PC-3 (cell line): ENCODE measurements around the gene KCNQ2. TPM values are rescaled to one million over a fixed set of nuclear protein-coding genes. Genes with fewer than 3 reads are reported as not detected.

Source experiments
- ATAC-seq: fragments of 200-7000 bp; cut with Tn5 transposase; 2 replicates; pipeline ENCODE4 v1.9.1; 2020; ENCODE audit warnings: mild to moderate bottlenecking, moderate library complexity
- BruUV-seq: library from RNA; stranded (reverse); fragments of 400-500 nt; replicated peaks from 2 replicates; lab custom pipeline; 2021; lab: Mats Ljungman, UMichigan
- CTCF ChIA-PET: fragments of 300-600 bp; sonication (Branson Sonifier 250); formaldehyde crosslinking; loops from one replicate; lab custom pipeline; 2022; ENCODE audit warnings: antibody characterized with exemption; lab: Charles Lee
- POLR2A ChIA-PET: fragments of 300-600 bp; sonication (Branson Sonifier 250); formaldehyde crosslinking; loops from one replicate; lab custom pipeline; 2022; ENCODE audit warnings: antibody characterized with exemption; ENCODE audit not compliant: unreplicated experiment; lab: Charles Lee
- DNase-seq: peaks from one replicate; pipeline ENCODE4 v3.0.0-alpha.2; 2015
- H2AFZ ChIP-seq: fragments of 300-600 bp; sonication (generic); 2 replicates; pipeline ENCODE4 v1.6.0; 2016; ENCODE audit warnings: antibody characterized with exemption, low read length
- H3F3A ChIP-seq: fragments of 300-600 bp; sonication (generic); one replicate; pipeline ENCODE4 v1.6.0; 2017; ENCODE audit warnings: antibody characterized with exemption, low read length, control low read depth, mild to moderate bottlenecking; ENCODE audit not compliant: unreplicated experiment
- H3K27ac ChIP-seq: fragments of 300-600 bp; sonication (generic); 2 replicates; pipeline ENCODE4 v1.5.1; 2016; ENCODE audit warnings: mild to moderate bottlenecking, low read length
- H3K27me3 ChIP-seq: fragments of 300-600 bp; sonication (generic); 2 replicates; pipeline ENCODE4 v1.6.1; 2016; ENCODE audit warnings: low read length, mixed read lengths
- H3K36me3 ChIP-seq: fragments of 300-600 bp; sonication (generic); 2 replicates; pipeline ENCODE4 v1.6.1; 2016; ENCODE audit warnings: low read depth, mixed run types, low read length, mixed read lengths
- H3K4me1 ChIP-seq: fragments of 300-600 bp; sonication (generic); 2 replicates; pipeline ENCODE4 v1.5.1; 2016; ENCODE audit warnings: low read length; ENCODE audit not compliant: insufficient read depth
- H3K4me2 ChIP-seq: fragments of 300-600 bp; sonication (generic); 2 replicates; pipeline ENCODE4 v1.6.0; 2016; ENCODE audit warnings: low read length
- H3K4me3 ChIP-seq: fragments of 300-600 bp; sonication (generic); 2 replicates; pipeline ENCODE4 v1.5.1; 2016; ENCODE audit warnings: mild to moderate bottlenecking, low read length, mixed read lengths
- H3K79me2 ChIP-seq: fragments of 300-600 bp; sonication (generic); 2 replicates; pipeline ENCODE4 v1.6.1; 2017; ENCODE audit warnings: low read length, mixed read lengths
- H3K9ac ChIP-seq: fragments of 300-600 bp; sonication (generic); 2 replicates; pipeline ENCODE4 v1.6.0; 2016; ENCODE audit warnings: mild to moderate bottlenecking, low read length
- H3K9me2 ChIP-seq: fragments of 300-600 bp; sonication (generic); replicated peaks from 2 replicates; pipeline ENCODE4 v1.6.1; 2016; ENCODE audit warnings: mixed run types, low read length, mixed read lengths
- H3K9me3 ChIP-seq: fragments of 300-600 bp; sonication (generic); 2 replicates; pipeline ENCODE4 v1.6.1; 2016; ENCODE audit warnings: low read length, mixed read lengths
- H4K20me1 ChIP-seq: fragments of 300-600 bp; sonication (generic); 2 replicates; pipeline ENCODE4 v1.6.1; 2016; ENCODE audit warnings: low read length, mixed read lengths
- EZH2 ChIP-seq: fragments of 300-600 bp; sonication (generic); IDR thresholded peaks from one replicate; pipeline ENCODE4 v1.6.1; 2017; ENCODE audit warnings: antibody characterized with exemption, mild to moderate bottlenecking, low read length; ENCODE audit not compliant: unreplicated experiment
- EZH2phosphoT487 ChIP-seq: fragments of 300-600 bp; sonication (generic); IDR thresholded peaks from 2 replicates; pipeline ENCODE4 v1.6.1; 2018; ENCODE audit warnings: mild to moderate bottlenecking, antibody characterized with exemption, low read length, borderline replicate concordance
- intact Hi-C: fragments of 100-400 bp; cut with micrococcal nuclease; formaldehyde crosslinking; loops from 2 replicates; pipeline ENCODE4 v1.9.0; 2023
- total RNA-seq: library from RNA; depleted of rRNA; stranded (reverse); fragments of >200 nt; gene quantifications from 2 replicates; pipeline ENCODE4 v1.2.3, GENCODE V29; 2014
- TF ChIP-seq, protein P1 (sequence below): fragments of 300-600 bp; sonication (generic); conservative IDR thresholded peaks from 2 replicates; pipeline ENCODE4 v1.5.1; 2017; ENCODE audit warnings: antibody characterized with exemption, low read depth, mild to moderate bottlenecking, low read length

KCNQ2 gene
- total RNA-seq, 1 experiment from 2014 or later, result not detected

DNA sequence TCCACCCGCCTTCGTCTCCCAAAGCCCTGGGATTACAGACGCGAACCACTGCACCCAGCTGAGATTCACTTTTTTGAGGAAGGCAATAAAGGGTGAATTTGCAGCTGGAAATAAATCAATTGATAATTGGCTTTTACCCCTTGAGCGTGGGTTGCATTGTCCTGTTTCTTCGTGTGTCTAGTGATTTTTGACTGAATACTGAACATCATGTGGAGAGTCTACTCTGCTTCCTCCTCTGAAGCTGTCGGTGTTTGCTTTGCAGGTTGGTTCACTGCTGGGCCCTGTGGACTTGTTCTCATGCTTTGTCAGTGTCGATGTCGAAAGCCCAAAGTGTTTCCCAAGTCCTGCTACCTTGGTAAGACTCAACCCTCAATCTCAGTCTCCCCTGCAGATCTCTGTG, 32.2 kb upstream of the KCNQ2 start:
- ChIA-PET CTCF (no interaction called here), POLR2A (no interaction called here)
- Histone ChIP-seq H3K79me2 (no peaks in the 10 kb centered on the region), H3K9me2 (no peaks in the 10 kb centered on the region), H3K9ac (no peak overlapping the region), H4K20me1 (no peaks in the 10 kb centered on the region), H3K27me3 (no peaks in the 10 kb centered on the region), H3K36me3 (no peaks in the 10 kb centered on the region), H3K27ac (no peak overlapping the region), H2AFZ (no peak overlapping the region), H3K9me3 (no peaks in the 10 kb centered on the region), H3K4me2 (no peak overlapping the region), H3K4me1 (no peaks in the 10 kb centered on the region), H3K4me3 (no peak overlapping the region), H3F3A (no peaks in the 10 kb centered on the region)
- intact Hi-C loops, result no loop called here
- no peak for ATAC-seq
- TF ChIP-seq EZH2 (no peak), EZH2phosphoT487 (no peak)
- TF ChIP-seq, protein P1, sequence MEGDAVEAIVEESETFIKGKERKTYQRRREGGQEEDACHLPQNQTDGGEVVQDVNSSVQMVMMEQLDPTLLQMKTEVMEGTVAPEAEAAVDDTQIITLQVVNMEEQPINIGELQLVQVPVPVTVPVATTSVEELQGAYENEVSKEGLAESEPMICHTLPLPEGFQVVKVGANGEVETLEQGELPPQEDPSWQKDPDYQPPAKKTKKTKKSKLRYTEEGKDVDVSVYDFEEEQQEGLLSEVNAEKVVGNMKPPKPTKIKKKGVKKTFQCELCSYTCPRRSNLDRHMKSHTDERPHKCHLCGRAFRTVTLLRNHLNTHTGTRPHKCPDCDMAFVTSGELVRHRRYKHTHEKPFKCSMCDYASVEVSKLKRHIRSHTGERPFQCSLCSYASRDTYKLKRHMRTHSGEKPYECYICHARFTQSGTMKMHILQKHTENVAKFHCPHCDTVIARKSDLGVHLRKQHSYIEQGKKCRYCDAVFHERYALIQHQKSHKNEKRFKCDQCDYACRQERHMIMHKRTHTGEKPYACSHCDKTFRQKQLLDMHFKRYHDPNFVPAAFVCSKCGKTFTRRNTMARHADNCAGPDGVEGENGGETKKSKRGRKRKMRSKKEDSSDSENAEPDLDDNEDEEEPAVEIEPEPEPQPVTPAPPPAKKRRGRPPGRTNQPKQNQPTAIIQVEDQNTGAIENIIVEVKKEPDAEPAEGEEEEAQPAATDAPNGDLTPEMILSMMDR, result no peak
- no TSS peak for BruUV-seq
- DNase-seq, result no peak

DNA sequence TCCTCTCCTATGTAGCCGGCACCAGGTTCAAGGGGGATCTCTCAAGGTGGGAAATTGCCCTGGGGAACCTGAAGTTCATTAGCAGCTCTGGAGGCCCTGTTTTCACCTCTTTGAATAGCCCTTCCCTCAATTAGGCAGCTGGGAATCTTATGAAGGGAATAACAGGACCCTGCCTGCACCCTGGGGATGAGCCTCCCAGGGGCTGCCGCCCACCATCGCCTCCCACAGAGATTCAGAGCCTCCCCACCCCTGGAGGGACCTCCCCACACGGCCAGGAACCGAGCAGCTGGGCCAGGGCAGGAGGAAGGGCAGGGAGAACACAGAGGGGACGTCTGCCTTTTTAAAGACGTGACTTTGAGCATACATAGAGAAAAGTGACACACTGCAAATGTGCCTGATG, 31.1 kb upstream of the KCNQ2 start:
- H3K9me2 ChIP-seq, result no peaks in the 10 kb centered on the region
- no peak overlapping the region for H3K9ac ChIP-seq
- no peak overlapping the region for H3K27ac ChIP-seq
- no peak for TF ChIP-seq EZH2phosphoT487
- TF ChIP-seq, protein P1, result no peak
- TF ChIP-seq EZH2, result no peak
- no peaks in the 10 kb centered on the region for H3K27me3 ChIP-seq
- no peak for ATAC-seq
- no peaks in the 10 kb centered on the region; the same call in 1 of the 2 replicates for H3K4me1 ChIP-seq
- CTCF ChIA-PET, result no interaction called here
- intact Hi-C loops, result no loop called here
- H2AFZ ChIP-seq, result no peak overlapping the region
- H3K4me2 ChIP-seq, result no peak overlapping the region
- no peaks in the 10 kb centered on the region for H3F3A ChIP-seq
- H3K36me3 ChIP-seq, result no peaks in the 10 kb centered on the region
- H3K9me3 ChIP-seq, result no peaks in the 10 kb centered on the region
- POLR2A ChIA-PET, result no interaction called here
- H3K79me2 ChIP-seq, result no peaks in the 10 kb centered on the region
- DNase-seq, result no peak
- no TSS peak for BruUV-seq
- H3K4me3 ChIP-seq, result no peak overlapping the region
- no peaks in the 10 kb centered on the region for H4K20me1 ChIP-seq

DNA sequence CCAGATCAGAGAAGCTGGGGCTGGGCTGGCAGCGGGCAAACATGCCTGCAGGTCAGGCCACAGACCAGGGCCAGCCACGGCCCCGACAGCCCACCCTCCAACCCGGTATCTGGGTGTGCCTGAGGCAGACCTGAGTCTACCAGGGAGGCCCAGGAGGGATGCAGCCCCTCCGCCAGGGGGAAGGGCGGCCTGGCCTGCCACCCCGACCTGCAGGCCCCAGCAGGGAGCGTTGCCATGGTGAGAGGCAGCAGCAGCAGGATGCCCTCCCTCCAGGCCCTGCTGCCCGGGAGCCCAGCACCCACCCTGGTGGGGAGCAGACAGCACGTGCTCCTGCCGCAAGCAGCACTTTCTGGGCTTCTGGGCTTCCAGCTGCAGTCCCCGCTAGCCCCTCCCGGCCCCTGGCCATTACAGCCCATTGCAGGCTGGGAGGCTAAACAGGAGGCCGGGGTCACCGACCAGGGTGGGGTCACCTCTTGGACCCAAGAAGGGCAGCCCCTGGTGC, 30.3 kb upstream of the KCNQ2 start:
- CTCF ChIA-PET, result no interaction called here
- Histone ChIP-seq H3K27ac (no peak overlapping the region), H3K36me3 (no peaks in the 10 kb centered on the region), H4K20me1 (no peaks in the 10 kb centered on the region), H2AFZ (no peak overlapping the region), H3K9me2 (no peaks in the 10 kb centered on the region), H3K9me3 (no peaks in the 10 kb centered on the region), H3K27me3 (no peaks in the 10 kb centered on the region), H3K79me2 (peaks cover 7% of the 10 kb centered on the region), H3K4me3 (no peak overlapping the region), H3F3A (no peaks in the 10 kb centered on the region), H3K4me2 (no peak overlapping the region), H3K4me1 (peaks cover 2% of the 10 kb centered on the region), H3K9ac (no peak overlapping the region)
- intact Hi-C loops, result no loop called here
- TF ChIP-seq EZH2, result no peak
- TF ChIP-seq EZH2phosphoT487, result no peak
- TF ChIP-seq, protein P1, result no peak
- no TSS peak for BruUV-seq
- POLR2A ChIA-PET, result no interaction called here
- DNase-seq, result no peak
- no peak for ATAC-seq
